Hepatocyte (in vitro differentiated cells): ENCODE results near the gene SORCS2. TPM values are rescaled to one million over a fixed set of nuclear protein-coding genes. Genes with fewer than 3 reads are reported as not detected.
A peak's percentile ranks its signal among the peaks of the same experiment; 100 is the strongest.

Source experiments
- DNase-seq: peaks from one replicate; pipeline ENCODE4 v3.0.0-alpha.2; 2016; ENCODE audit warnings: low spot score
- H2AFZ ChIP-seq: fragments of 200-600 bp; sonication (generic); 2 replicates; pipeline ENCODE4 v1.6.0; 2016; ENCODE audit warnings: antibody characterized with exemption, mild to moderate bottlenecking
- H3K27ac ChIP-seq: fragments of 200-600 bp; sonication (generic); 2 replicates; pipeline ENCODE4 v1.5.1; 2016; ENCODE audit warnings: mild to moderate bottlenecking
- H3K27me3 ChIP-seq: fragments of 200-600 bp; sonication (generic); 2 replicates; pipeline ENCODE4 v1.6.1; 2016
- H3K36me3 ChIP-seq: fragments of 200-600 bp; sonication (generic); replicated peaks from 2 replicates; pipeline ENCODE4 v1.5.1; 2016; ENCODE audit warnings: low read depth; ENCODE audit not compliant: insufficient read depth
- H3K4me1 ChIP-seq: fragments of 200-600 bp; sonication (generic); 2 replicates; pipeline ENCODE4 v1.5.1; 2016; ENCODE audit warnings: mild to moderate bottlenecking, moderate library complexity; ENCODE audit not compliant: insufficient read depth
- H3K4me2 ChIP-seq: fragments of 200-600 bp; sonication (generic); 2 replicates; pipeline ENCODE4 v1.6.0; 2016
- H3K4me3 ChIP-seq: fragments of 200-600 bp; sonication (generic); 2 replicates; pipeline ENCODE4 v1.5.1; 2016; ENCODE audit warnings: mild to moderate bottlenecking
- H3K79me2 ChIP-seq: fragments of 200-600 bp; sonication (generic); 2 replicates; pipeline ENCODE4 v1.6.0; 2017; ENCODE audit warnings: mild to moderate bottlenecking
- H3K9me2 ChIP-seq: fragments of 200-600 bp; sonication (generic); replicated peaks from 2 replicates; pipeline ENCODE4 v1.6.0; 2017; ENCODE audit warnings: mild to moderate bottlenecking; ENCODE audit not compliant: insufficient read depth
- H3K9me3 ChIP-seq: fragments of 200-600 bp; sonication (generic); 2 replicates; pipeline ENCODE4 v1.5.1; 2016; ENCODE audit warnings: low read depth, mild to moderate bottlenecking
- H4K20me1 ChIP-seq: fragments of 200-600 bp; sonication (generic); 2 replicates; pipeline ENCODE4 v1.6.0; 2016; ENCODE audit warnings: mild to moderate bottlenecking; ENCODE audit not compliant: insufficient read depth, poor library complexity, severe bottlenecking
- CTCF ChIP-seq: fragments of 200-600 bp; sonication (generic); IDR thresholded peaks from 2 replicates; pipeline ENCODE4 v1.5.1; 2016; ENCODE audit warnings: antibody characterized with exemption, mild to moderate bottlenecking; ENCODE audit not compliant: poor library complexity
- EZH2 ChIP-seq: fragments of 200-600 bp; sonication (generic); IDR thresholded peaks from 2 replicates; pipeline ENCODE4 v1.6.1; 2016; ENCODE audit warnings: antibody characterized with exemption, mild to moderate bottlenecking, borderline replicate concordance
- EZH2phosphoT487 ChIP-seq: fragments of 200-600 bp; sonication (generic); IDR thresholded peaks from one replicate; pipeline ENCODE4 v1.6.1; 2018; ENCODE audit warnings: antibody characterized with exemption, mild to moderate bottlenecking, low read depth, moderate library complexity; ENCODE audit not compliant: unreplicated experiment, severe bottlenecking
- WGBS: methylation state at CpG from one replicate; pipeline ENCODE4 v1.1.6; 2016; ENCODE audit warnings: low lambda C conversion rate; ENCODE audit errors: missing lambda C conversion rate; 5-methylcytosine and 5-hydroxymethylcytosine counted together
- polyA plus RNA-seq: library from polyadenylated mRNA; unstranded; fragments of >200 nt; fragmentation: Nextera tagmentation; extraction: Ambion mirVana; gene quantifications from 2 replicates; pipeline ENCODE4 v1.2.1, GENCODE V29; 2016
- total RNA-seq: library from RNA; depleted of rRNA; stranded (reverse); fragments of >200 nt; gene quantifications from 2 replicates; pipeline ENCODE4 v1.2.3, GENCODE V29; 2014

Gene SORCS2
- total and polyA plus RNA-seq, 2 experiments from 2014 or later: 1.6 to 4.8 TPM

- H3K4me3 ChIP-seq: no peak overlapping the region
- H3K27ac ChIP-seq: no peak overlapping the region
- no peaks in the 10 kb centered on the region for H3K36me3 ChIP-seq
- TF ChIP-seq CTCF: no peak
- no peak for TF ChIP-seq EZH2phosphoT487
- no peak for TF ChIP-seq EZH2
- WGBS: 95% methylated on average over 14 of the region's 14 CpGs
- no peaks in the 10 kb centered on the region for H4K20me1 ChIP-seq
- H2AFZ ChIP-seq: no peak overlapping the region
- DNase-seq: no peak
- H3K9me3 ChIP-seq: no peaks in the 10 kb centered on the region
- no peaks in the 10 kb centered on the region for H3K4me1 ChIP-seq
- no peaks in the 10 kb centered on the region for H3K9me2 ChIP-seq
- H3K79me2 ChIP-seq: no peaks in the 10 kb centered on the region
- H3K27me3 ChIP-seq: no peaks in the 10 kb centered on the region
- no peak overlapping the region for H3K4me2 ChIP-seq
These were observed 563.7 kb downstream of the SORCS2 start for GRCh38 chr4:7756071-7756470.

- Histone ChIP-seq H4K20me1 (no peaks in the 10 kb centered on the region), H3K36me3 (no peaks in the 10 kb centered on the region), H3K4me1 (no peaks in the 10 kb centered on the region), H2AFZ (no peak overlapping the region), H3K9me3 (no peaks in the 10 kb centered on the region), H3K4me3 (no peak overlapping the region), H3K4me2 (no peak overlapping the region), H3K27me3 (no peaks in the 10 kb centered on the region), H3K27ac (no peak overlapping the region), H3K9me2 (no peaks in the 10 kb centered on the region), H3K79me2 (no peaks in the 10 kb centered on the region)
- TF ChIP-seq CTCF (no peak), EZH2 (no peak), EZH2phosphoT487 (no peak)
- WGBS: 86% methylated on average over 28 of the region's 32 CpGs
- no peak for DNase-seq
These were observed 564.4 kb downstream of the SORCS2 start for GRCh38 chr4:7756561-7757355.

GRCh38 chr4:7757501-7758471 is 565.4 kb downstream of the SORCS2 start:
- no peaks in the 10 kb centered on the region for H3K79me2 ChIP-seq
- H3K36me3 ChIP-seq: no peaks in the 10 kb centered on the region
- WGBS: 55% methylated on average over 22 of the region's 22 CpGs
- no peak overlapping the region for H3K27ac ChIP-seq
- peak; percentile 16 for DNase-seq
- H3K9me3 ChIP-seq: no peaks in the 10 kb centered on the region
- H3K4me2 ChIP-seq: no peak overlapping the region
- no peak overlapping the region for H2AFZ ChIP-seq
- H3K4me1 ChIP-seq: no peaks in the 10 kb centered on the region
- no peak overlapping the region for H3K4me3 ChIP-seq
- TF ChIP-seq EZH2phosphoT487 (no peak), EZH2 (no peak), CTCF (no peak)
- H3K9me2 ChIP-seq: no peaks in the 10 kb centered on the region
- no peaks in the 10 kb centered on the region for H4K20me1 ChIP-seq
- no peaks in the 10 kb centered on the region for H3K27me3 ChIP-seq
